SH-SY5Y (cell line): ENCODE results near the gene ARF4.

Source experiments
- GATA2 ChIP-seq: IDR thresholded peaks from 2 replicates; pipeline ENCODE4 v1.6.1; 2011; ENCODE audit warnings: mild to moderate bottlenecking, low read depth, low read length
- GATA3 ChIP-seq: IDR thresholded peaks from 2 replicates; pipeline ENCODE4 v1.6.1; 2011; ENCODE audit warnings: low read depth, mild to moderate bottlenecking, low read length, moderate library complexity

- TF ChIP-seq GATA2, result no peak
- no peak for TF ChIP-seq GATA3
These were observed 21.0 kb downstream of the ARF4 start for GRCh38 chr3:57575966-57576626.
